Activated CD8-positive, alpha-beta T cell treated with anti-CD3 and anti-CD28 coated beads, Interleukin-2, amount 10 ng/mL, durations not matched to agents 7 days and 5 days (primary cell): ENCODE data around the gene JMJD8. TPM values are rescaled to one million over a fixed set of nuclear protein-coding genes. Genes with fewer than 3 reads are reported as not detected.
A peak's percentile ranks its signal among the peaks of the same experiment; 100 is the strongest.

Source experiments
- ATAC-seq: fragments of 150-1000 bp; cut with Tn5 transposase; one replicate; pipeline ENCODE4 v1.10.0; 2021; ENCODE audit warnings: moderate library complexity
- CTCF ChIA-PET: fragments of 350-600 bp; sonication (Branson Sonifier 250); formaldehyde crosslinking; loops from one replicate; lab custom pipeline; 2021; ENCODE audit warnings: antibody characterized with exemption; lab: Charles Lee
- POLR2A ChIA-PET: fragments of 350-600 bp; sonication (Branson Sonifier 250); formaldehyde crosslinking; loops from one replicate; lab custom pipeline; 2021; ENCODE audit warnings: antibody characterized with exemption; lab: Charles Lee
- DNase-seq: peaks from one replicate; pipeline ENCODE4 v3.0.0-alpha.2; 2020
- H3K27ac Mint-ChIP-seq: one replicate; pipeline ENCODE4 v1.8.0; 2021; ENCODE audit warnings: mild to moderate bottlenecking, mixed read lengths
- H3K27me3 Mint-ChIP-seq: one replicate; pipeline ENCODE4 v1.8.0; 2021; ENCODE audit warnings: low read depth, mixed read lengths
- H3K36me3 Mint-ChIP-seq: one replicate; pipeline ENCODE4 v1.8.0; 2021; ENCODE audit warnings: low read depth, mixed read lengths
- H3K4me1 Mint-ChIP-seq: one replicate; pipeline ENCODE4 v1.8.0; 2021; ENCODE audit warnings: low read depth, mixed read lengths
- H3K4me3 Mint-ChIP-seq: one replicate; pipeline ENCODE4 v1.8.0; 2021; ENCODE audit warnings: mild to moderate bottlenecking, mixed read lengths
- H3K9me3 Mint-ChIP-seq: one replicate; pipeline ENCODE4 v1.8.0; 2022; ENCODE audit warnings: mixed read lengths; ENCODE audit not compliant: insufficient read depth
- total RNA-seq, 2 experiments: library from RNA; stranded (reverse); gene quantifications; one replicate each; pipeline ENCODE4 v1.2.3, GENCODE V29; 2021

The JMJD8 gene
- total RNA-seq, 2 experiments from 2014 or later: 36.1 to 39.0 TPM

DNA sequence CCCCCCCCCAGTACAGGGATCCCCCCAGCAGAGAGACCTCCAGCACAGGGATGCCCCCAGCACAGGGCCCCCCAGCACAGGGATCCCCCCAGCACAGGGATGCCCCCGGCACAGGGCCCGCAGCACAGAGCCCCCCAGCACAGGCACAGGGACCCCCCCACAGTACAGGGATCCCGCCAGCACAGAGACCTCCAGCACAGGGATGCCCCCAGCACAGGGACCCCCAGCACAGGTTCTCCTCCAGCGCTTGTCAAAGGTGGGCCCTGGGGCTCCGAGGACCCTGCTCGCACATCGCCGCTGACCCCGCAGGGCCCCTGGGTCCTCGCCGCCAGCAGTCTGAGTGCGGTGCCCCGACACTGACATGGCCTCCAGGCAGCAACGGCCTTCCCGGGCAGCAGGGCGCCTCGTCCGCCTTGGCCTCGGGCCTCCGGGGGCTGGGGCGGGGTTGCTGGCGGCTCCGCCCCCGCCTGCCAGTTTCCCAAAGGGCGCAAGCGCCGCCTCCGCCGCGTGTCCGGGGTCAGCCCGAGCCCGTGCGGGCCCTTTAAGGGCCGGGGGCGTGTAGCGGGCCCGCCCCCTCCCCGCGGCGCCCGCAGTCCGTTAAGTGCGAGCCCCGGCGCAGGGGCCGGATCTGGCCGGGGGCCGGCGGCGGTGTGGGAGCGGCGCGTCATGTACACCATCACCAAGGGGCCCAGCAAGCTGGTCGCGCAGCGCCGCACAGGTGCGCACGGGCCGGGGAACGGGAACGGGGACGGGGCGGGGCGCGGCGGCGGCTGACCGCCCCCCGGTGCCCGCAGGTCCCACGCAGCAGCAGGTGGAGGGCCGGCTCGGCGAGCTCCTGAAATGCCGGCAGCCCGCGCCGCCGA is 42.6 kb downstream of the JMJD8 start, which contains the start of gene MCRIP2:
Gene MCRIP2 (plus strand): TSS at position 503 of the 863 bp plus-strand sequence. CDS start 164 bp downstream, at position 667.
- H3K27ac Mint-ChIP-seq: peak within 1 kb of the TSS; percentile 67
- peaks cover 15% of the 10 kb centered on the region for H3K4me1 Mint-ChIP-seq
- ChIA-PET POLR2A (interaction anchor here (1.1 kb wide), 1 partner anchor 13 kb away, joined by 3 read pairs; no protein-coding TSS in a partner anchor), CTCF (no interaction called here)
- ATAC-seq: peak; percentile 66
- H3K36me3 Mint-ChIP-seq: peaks cover 12% of the 10 kb centered on the region
- H3K27me3 Mint-ChIP-seq: peaks cover 2% of the 10 kb centered on the region
- no peaks in the 10 kb centered on the region for H3K9me3 Mint-ChIP-seq
- peak within 1 kb of the TSS; percentile 70 for H3K4me3 Mint-ChIP-seq
- DNase-seq: peak; percentile 76

DNA sequence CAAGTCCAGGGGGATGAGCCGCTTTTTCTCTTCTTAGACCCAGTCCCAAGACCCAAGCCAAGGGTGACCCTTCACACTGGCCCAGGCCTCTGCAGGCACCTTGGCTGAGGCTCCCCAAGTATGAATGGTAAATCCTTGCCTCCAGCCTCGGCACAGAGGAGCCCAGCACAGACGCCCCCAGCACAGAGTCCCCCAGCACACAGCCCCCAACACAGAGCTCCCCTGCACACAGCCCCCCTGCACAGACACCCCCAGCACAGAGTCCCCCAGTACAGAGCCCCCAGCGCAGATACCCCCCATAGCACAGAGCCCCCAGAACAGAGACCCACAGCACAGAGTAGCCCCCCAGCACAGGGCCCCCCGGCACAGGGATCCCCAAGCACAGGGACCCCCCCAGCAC is 43.5 kb downstream of the JMJD8 start:
- Mint-ChIP-seq H3K4me3 (peak overlapping the region; percentile 42), H3K36me3 (peaks cover 12% of the 10 kb centered on the region)
- CTCF ChIA-PET: no interaction called here

DNA sequence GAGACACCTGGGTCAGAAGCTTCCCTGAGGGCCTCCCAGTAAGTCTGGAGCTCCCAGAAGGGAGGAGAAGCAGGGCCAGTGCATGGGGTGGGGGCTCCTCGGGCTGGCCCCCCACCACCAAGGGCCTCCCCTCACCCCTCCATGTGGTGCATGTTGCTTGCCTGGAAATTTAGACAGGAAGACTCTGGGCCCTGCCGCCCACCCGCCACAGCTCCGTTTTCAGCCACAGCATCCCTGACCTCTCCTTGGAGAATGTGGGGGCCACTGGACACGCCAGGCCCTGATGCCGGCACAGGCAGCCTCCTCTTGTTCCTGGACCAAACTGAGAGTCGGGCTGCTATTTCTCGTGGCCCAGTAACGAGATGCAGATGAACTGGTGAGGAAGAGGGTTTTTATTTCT is 45.3 kb downstream of the JMJD8 start:
- POLR2A ChIA-PET: no interaction called here
- Mint-ChIP-seq H3K9me3 (no peaks in the 10 kb centered on the region), H3K4me1 (peaks cover 21% of the 10 kb centered on the region), H3K27me3 (peaks cover 2% of the 10 kb centered on the region), H3K27ac (no peak overlapping the region), H3K36me3 (peaks cover 6% of the 10 kb centered on the region), H3K4me3 (no peak overlapping the region)
- DNase-seq: no peak
- no peak for ATAC-seq
- CTCF ChIA-PET: no interaction called here

More for the DNA sequence above, 43.5 kb downstream of the JMJD8 start:
- Mint-ChIP-seq H3K4me1 (peaks cover 17% of the 10 kb centered on the region), H3K27ac (no peak overlapping the region), H3K27me3 (peaks cover 2% of the 10 kb centered on the region), H3K9me3 (no peaks in the 10 kb centered on the region)
- DNase-seq (no peak), ATAC-seq (no peak)
- POLR2A ChIA-PET: no interaction called here

DNA sequence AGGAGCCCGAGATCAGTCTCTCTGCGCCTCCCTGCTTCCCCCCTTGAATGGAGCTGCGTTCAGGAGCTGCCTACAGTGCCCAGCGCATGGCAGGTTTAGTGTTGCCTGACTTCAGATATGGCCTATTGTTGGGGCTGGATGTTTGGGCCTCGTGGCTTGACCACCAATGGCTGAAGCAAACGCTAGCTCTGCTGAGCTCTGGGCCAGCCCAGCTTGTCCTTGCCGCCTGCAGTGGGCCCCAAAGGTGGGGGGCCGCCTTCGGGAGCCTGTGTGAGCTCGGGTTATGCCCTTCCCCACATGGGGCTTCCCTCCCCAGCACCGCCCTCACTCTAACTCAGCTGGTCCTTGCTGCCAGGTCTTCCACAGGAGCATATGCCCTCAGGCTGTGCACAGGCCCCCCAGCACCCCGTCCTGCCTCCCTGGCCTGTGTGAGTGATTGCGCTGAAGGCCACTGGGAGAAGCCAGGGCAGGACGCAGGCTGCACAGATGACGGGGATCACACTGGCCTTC is 46.0 kb downstream of the JMJD8 start:
- Mint-ChIP-seq H3K4me1 (peaks cover 16% of the 10 kb centered on the region), H3K9me3 (no peaks in the 10 kb centered on the region), H3K36me3 (peaks cover 3% of the 10 kb centered on the region), H3K4me3 (no peak overlapping the region), H3K27me3 (peaks cover 2% of the 10 kb centered on the region), H3K27ac (no peak overlapping the region)
- ATAC-seq (no peak), DNase-seq (no peak)
- POLR2A ChIA-PET: no interaction called here
- CTCF ChIA-PET: interaction anchor here (2.7 kb wide), 1 partner anchor 10 kb away, joined by 16 read pairs; the partner anchor contains the start of gene WDR90

DNA sequence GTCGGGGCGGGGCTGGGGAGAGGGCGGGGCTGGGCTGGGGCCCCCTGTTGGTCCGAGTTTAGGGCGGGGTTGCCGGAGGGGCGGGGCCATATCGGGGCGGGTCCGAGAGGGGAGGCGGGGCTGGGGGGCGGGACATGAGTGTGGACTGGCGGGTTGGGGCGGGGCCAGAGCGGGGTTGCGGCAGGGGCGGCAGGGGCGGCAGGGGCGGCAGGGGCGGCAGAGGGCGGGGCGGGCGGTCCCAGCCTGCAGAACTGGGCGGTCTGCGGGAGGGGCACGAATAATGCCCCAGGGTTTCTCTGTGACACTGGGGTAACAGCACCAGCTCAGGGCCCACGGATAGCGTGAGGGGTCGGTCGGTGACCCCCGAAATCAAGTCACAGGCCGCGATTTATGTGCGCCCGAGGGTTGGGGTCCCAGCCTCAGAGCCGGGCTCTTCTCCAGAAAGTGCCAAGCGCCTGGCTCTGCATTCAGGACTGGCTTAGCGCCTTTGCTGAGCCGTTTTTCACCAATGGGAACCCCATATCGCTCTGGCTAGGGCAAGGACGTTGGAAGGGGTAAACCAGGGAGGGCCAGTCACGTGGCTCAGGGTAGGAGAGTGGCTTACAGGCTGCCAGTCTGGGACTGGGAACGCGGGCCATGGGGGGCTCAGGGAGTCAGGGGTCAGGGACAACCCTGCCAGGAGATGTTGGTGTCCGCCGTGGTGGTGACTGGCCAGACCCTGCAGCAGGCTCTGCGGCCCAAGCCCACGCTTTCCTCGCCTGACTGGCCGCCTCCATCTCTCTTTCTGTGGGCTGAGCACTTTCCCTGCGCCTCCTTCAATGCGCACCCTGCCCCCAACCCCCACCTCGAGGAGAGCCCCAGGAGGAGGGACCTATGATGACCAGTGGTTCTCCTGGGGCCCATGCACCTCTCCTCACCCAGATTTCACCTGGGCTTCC is 46.8 kb downstream of the JMJD8 start:
- Mint-ChIP-seq H3K27ac (peak overlapping the region; percentile 88), H3K4me3 (peak overlapping the region; percentile 90), H3K36me3 (peaks cover 3% of the 10 kb centered on the region), H3K9me3 (no peaks in the 10 kb centered on the region), H3K4me1 (peaks cover 10% of the 10 kb centered on the region), H3K27me3 (peaks cover 2% of the 10 kb centered on the region)
- ChIA-PET CTCF (interaction anchor here (1.2 to 2.7 kb wide), 3 partner anchors 11 to 72 kb away, joined by 3 to 16 read pairs (median 3); partner anchors contain the start of gene WDR90), POLR2A (interaction anchor here (1.1 kb wide), 1 partner anchor 42 kb away, joined by 3 read pairs; no protein-coding TSS in a partner anchor)
- ATAC-seq: peak; percentile 16
- DNase-seq: peak; percentile 92

DNA sequence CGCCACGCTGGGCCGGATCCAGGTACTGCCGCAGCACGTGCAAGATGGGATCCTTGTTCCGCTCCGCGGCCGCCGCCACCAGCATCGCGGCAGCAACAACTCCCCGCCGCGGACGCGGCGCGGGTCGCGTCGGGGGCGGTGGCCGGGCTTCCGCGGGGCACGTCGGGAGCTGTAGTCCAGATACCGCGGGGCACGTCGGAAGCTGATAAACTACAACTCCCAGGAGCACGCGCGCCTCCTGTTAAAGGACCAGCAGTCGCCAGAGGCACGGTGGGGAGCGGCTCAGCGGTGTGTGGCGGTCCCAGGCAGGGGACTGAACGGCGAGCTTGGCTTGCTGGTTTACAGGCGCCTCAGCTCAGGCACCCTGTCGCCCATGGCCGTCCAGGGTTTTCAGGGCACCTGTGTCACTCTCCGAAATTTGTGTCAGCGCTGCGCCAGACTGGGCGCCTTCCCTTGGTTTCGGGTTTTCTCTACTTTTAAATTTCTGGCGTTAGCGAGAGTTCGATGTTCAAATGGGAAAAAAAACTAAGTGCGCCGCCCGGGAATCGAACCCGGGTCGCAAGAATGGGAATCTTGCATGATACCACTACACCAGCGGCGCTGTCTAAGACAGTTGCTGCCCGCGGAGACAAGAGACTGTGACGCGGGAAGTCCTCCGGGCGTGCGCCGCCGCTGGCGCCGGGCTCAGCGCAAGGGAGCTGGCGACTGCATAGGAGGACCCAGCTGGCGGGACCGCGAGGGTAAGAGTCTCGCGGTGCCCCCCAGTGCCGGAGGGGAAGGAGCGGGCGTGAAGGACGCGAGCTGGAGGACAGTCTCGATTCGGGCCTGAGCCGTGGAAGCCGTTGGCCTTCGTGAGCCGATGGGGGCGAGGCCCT is 47.7 kb downstream of the JMJD8 start, which contains the start of gene METTL26:
Gene METTL26 (minus strand): TSS at position 100 of the 875 bp plus-strand sequence. CDS start 15 bp downstream, at position 85.
- Mint-ChIP-seq H3K27ac (peak within 1 kb of the TSS; percentile 88), H3K9me3 (no peaks in the 10 kb centered on the region), H3K27me3 (peaks cover 2% of the 10 kb centered on the region), H3K36me3 (peaks cover 3% of the 10 kb centered on the region), H3K4me3 (peak within 1 kb of the TSS; percentile 90), H3K4me1 (peaks cover 10% of the 10 kb centered on the region)
- CTCF ChIA-PET: interaction anchor here (0.7 to 2.7 kb wide), 5 partner anchors 12 to 71 kb away, joined by 3 to 16 read pairs (median 3); partner anchors contain the start of gene WDR90
- ATAC-seq (peak; percentile 86), DNase-seq (peak; percentile 96)
- POLR2A ChIA-PET: interaction anchor here (0.6 to 1.2 kb wide), 6 partner anchors 43 to 499 kb away, joined by 3 to 4 read pairs (median 3); partner anchors contain the start of genes CAPN15 and STUB1

DNA sequence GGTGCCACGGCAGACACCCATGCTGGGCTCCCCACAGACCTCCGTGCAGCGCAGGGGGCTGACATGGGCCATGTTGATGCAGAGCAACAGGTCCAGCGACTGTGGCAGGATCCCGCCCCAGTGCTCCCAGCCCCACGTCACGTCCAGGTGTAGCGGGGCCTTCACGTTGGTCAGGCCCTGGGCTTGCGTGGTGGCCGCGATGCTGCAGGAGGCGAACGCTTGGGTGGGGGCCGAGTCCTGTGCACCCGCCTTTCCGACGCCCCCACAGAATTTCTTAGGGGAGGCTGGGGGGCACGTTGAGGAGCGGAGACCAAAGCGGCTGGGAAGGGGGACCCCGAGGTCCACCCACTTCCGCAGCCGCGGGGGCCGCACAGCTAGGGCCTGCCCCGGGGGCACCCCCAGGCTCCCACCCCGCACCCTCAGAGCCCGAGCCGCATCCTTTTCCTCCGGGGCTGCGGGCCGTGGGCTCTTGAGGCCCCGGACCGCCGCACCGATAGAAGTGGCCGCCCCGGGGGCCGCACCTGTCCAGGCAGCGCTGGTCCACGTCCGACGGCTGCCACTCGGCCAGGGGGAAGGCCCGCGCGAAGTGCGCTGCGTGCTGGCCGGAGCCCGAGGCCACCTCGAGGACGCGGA is 48.4 kb downstream of the JMJD8 start:
- peak overlapping the region; percentile 90 for H3K4me3 Mint-ChIP-seq
- no peaks in the 10 kb centered on the region for H3K9me3 Mint-ChIP-seq
- DNase-seq: no peak
- H3K36me3 Mint-ChIP-seq: peaks cover 3% of the 10 kb centered on the region
- H3K27ac Mint-ChIP-seq: peak overlapping the region; percentile 39
- H3K27me3 Mint-ChIP-seq: peaks cover 2% of the 10 kb centered on the region
- POLR2A ChIA-PET: interaction anchor here (0.8 to 1.2 kb wide), 4 partner anchors 45 to 108 kb away, joined by 3 to 4 read pairs (median 3); partner anchors contain the start of genes CAPN15 and STUB1
- CTCF ChIA-PET: interaction anchor here (1.0 to 2.7 kb wide), 3 partner anchors 13 to 70 kb away, joined by 3 to 16 read pairs (median 3); partner anchors contain the start of gene WDR90
- H3K4me1 Mint-ChIP-seq: peaks cover 10% of the 10 kb centered on the region
- peak; percentile 2 for ATAC-seq

DNA sequence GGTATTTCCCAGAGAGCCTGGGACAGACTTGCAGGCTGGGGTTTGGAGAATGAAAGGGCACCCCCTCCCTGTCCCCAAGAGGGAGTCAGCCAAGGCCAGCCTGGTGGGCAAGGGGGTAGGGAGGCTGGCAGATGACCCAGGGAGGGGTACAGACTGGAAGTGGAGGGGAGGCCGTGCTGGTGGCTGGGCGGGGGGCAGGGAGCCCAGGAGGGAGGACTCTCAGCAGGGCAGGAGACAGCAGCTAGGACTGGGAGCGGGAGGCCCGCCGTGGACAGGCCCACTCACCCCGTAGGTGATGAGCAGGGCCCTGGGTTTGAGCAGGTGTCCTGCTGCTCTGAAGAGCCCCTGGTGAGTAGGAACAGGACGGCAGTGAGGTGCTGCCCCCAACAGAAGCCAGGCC is 49.1 kb downstream of the JMJD8 start:
- DNase-seq (no peak), ATAC-seq (no peak)
- peaks cover 10% of the 10 kb centered on the region for H3K4me1 Mint-ChIP-seq
- H3K4me3 Mint-ChIP-seq: peak overlapping the region; percentile 60
- H3K36me3 Mint-ChIP-seq: peaks cover 3% of the 10 kb centered on the region
- H3K9me3 Mint-ChIP-seq: no peaks in the 10 kb centered on the region
- POLR2A ChIA-PET: no interaction called here
- H3K27ac Mint-ChIP-seq: peak overlapping the region; percentile 57
- peaks cover 2% of the 10 kb centered on the region for H3K27me3 Mint-ChIP-seq
- CTCF ChIA-PET: no interaction called here

DNA sequence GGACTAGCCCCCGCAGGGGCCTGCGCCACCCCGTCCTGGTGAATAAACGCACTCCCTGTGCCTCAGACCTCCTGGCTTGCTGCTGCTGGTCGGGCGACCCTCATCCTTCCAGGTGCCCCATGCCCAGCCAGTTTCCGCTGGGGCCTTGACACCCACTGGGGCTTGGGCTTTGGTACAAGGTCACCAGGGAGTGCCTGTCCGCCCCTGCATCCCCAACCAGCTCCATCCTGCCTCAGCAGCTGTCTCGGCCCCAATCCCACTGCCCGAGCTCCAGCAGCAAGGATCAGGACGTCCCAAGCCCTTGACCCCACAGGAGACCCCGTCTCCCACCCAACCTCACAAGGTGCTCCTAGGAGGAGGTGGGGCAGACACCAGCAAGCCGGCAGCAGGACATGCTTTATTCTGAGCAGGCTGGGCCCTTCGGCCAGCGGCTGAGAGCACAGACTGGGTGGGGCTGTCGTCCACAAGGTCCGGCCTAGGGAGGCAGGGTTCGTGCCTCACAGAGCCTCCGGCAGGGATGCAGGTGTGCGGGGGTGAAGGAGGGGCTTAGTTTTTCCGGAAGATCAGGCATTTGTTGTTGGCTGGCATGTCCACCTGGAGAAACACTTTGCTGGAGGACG is 50.0 kb downstream of the JMJD8 start:
- Mint-ChIP-seq H3K36me3 (peaks cover 3% of the 10 kb centered on the region), H3K27me3 (peaks cover 2% of the 10 kb centered on the region), H3K4me3 (peak overlapping the region; percentile 60), H3K9me3 (no peaks in the 10 kb centered on the region), H3K27ac (no peak overlapping the region), H3K4me1 (peaks cover 10% of the 10 kb centered on the region)
- ATAC-seq (no peak), DNase-seq (no peak)
- CTCF ChIA-PET: no interaction called here
- POLR2A ChIA-PET: no interaction called here
